GM13977 (cell line): ENCODE measurements around the gene RTKN2.

Experiments used
- DNase-seq: peaks from one replicate; pipeline ENCODE4 v3.0.0; 2012; ENCODE audit warnings: low spot score
- in situ Hi-C: fragments of 300-500 bp; cut with MboI; formaldehyde crosslinking; loops from one replicate; pipeline ENCODE4 v1.12.0; 2022; ENCODE audit warnings: low sequenced_read_pairs, low pct_unique_long_range_greater_than_20kb, mixed read lengths, inconsistent platforms; ENCODE audit not compliant: unreplicated experiment
- TF ChIP-seq, protein P1 (sequence below): IDR thresholded peaks from 2 replicates; pipeline ENCODE4 v1.5.1; 2012; ENCODE audit warnings: mild to moderate bottlenecking, control low read depth; ENCODE audit not compliant: insufficient read depth; ENCODE audit errors: extremely low read depth, missing control alignments

The RTKN2 gene

DNA sequence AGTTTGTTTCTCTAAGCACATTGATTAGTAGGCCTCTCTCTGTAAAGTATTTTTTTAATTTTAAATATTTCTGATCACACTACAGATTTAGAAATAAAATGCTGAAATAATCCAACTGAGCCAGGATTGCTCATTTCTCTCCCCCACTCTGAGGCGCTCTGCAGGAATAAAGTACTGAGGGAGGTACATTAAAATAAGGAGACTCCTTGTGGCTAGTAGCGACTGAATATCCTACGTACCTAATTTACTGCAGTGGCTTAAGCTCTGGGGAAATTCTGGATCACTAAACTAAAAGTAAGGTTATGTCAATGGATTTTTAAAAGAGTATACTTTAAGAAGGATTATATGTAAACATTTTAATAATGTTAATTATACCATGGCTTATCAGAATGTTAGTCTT lies 75.2 kb downstream of the RTKN2 start:
- TF ChIP-seq, protein P1, sequence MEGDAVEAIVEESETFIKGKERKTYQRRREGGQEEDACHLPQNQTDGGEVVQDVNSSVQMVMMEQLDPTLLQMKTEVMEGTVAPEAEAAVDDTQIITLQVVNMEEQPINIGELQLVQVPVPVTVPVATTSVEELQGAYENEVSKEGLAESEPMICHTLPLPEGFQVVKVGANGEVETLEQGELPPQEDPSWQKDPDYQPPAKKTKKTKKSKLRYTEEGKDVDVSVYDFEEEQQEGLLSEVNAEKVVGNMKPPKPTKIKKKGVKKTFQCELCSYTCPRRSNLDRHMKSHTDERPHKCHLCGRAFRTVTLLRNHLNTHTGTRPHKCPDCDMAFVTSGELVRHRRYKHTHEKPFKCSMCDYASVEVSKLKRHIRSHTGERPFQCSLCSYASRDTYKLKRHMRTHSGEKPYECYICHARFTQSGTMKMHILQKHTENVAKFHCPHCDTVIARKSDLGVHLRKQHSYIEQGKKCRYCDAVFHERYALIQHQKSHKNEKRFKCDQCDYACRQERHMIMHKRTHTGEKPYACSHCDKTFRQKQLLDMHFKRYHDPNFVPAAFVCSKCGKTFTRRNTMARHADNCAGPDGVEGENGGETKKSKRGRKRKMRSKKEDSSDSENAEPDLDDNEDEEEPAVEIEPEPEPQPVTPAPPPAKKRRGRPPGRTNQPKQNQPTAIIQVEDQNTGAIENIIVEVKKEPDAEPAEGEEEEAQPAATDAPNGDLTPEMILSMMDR = no peak
- no peak for DNase-seq
- in situ Hi-C loops = no loop called here

DNA sequence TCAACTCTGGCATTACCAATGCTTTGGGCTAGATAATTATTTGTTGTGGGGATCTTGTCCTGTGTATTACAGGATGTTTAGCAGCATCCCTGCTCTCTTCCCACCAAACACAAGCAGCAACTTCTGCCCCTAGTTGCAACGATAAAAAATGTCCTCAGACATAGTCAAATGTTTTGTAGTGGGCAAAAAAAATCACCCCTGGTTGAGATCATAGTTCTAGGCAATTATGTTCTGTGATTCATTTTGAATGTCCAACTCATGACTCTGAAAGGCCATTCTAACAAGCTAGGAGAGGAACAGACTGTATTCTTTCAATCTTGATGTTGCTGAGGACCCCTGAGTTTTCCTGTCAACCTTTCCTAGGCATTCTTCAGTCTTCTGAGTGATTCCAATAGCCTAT lies 79.5 kb downstream of the RTKN2 start:
- no peak for DNase-seq

DNA sequence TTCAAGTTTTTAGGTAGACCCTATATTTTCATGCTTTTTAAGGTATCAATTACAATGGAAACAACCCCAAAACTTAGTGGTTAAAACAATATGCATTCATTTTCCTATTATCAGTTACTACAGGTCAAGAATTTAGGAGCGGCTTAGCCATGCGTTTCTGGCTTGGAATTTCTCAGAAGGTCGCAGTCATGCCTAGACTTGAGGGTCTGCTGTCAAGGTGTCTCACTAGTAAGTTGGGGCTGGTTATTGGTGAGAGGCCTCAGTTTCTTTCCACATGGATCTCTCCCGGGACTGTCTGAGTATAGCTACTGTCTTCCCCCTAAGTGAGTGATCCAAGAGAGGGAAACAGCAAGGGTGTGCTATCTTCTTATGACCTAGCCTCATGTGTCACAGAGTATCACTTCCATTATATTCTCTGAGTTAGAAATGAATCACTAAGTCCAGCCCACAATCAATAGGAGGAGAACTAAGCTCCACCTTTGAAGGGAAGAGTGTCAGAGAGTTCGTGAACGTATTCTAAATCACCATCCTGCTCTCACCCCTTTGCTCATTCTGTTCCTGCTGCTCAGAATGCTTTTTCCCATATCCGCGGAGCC lies 80.5 kb downstream of the RTKN2 start:
- TF ChIP-seq, protein P1 = no peak
- DNase-seq = no peak
- in situ Hi-C loops = no loop called here

More for the DNA sequence above, 79.5 kb downstream of the RTKN2 start:
- in situ Hi-C loops = no loop called here
- TF ChIP-seq, protein P1 = no peak

DNA sequence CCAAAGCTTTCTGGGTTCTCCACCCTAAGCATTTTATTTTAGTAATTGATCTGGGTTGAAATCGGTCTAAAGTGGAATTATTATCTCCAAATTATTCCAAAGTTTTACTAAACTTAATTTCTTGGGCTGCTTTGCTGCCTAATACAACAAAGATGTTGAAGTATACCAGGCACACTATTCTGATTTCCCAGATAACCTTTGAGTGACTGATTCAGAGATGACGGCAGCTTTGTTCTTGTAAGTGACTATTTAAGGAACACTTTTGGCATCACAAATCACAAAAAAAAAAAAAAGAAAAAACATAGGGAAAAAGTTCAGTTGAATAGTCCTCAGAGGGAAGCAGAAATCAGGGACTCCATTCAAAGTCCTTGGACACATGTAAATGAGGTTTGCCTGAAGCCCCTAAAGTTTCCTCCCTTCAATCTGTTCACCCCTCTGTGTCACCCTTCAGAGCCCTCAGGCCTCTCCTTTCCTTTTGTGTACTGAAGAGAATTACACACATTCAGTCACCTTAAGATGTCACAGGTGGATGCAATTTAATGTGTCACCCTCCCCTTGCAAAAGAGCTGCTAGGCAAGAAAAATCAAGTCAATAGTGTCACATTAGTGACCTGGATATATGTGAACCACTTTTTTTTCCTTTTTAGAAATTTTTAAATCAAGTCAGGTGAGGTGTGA lies 81.5 kb downstream of the RTKN2 start:
- in situ Hi-C loops = no loop called here
- no peak for DNase-seq
- TF ChIP-seq, protein P1 = no peak

DNA sequence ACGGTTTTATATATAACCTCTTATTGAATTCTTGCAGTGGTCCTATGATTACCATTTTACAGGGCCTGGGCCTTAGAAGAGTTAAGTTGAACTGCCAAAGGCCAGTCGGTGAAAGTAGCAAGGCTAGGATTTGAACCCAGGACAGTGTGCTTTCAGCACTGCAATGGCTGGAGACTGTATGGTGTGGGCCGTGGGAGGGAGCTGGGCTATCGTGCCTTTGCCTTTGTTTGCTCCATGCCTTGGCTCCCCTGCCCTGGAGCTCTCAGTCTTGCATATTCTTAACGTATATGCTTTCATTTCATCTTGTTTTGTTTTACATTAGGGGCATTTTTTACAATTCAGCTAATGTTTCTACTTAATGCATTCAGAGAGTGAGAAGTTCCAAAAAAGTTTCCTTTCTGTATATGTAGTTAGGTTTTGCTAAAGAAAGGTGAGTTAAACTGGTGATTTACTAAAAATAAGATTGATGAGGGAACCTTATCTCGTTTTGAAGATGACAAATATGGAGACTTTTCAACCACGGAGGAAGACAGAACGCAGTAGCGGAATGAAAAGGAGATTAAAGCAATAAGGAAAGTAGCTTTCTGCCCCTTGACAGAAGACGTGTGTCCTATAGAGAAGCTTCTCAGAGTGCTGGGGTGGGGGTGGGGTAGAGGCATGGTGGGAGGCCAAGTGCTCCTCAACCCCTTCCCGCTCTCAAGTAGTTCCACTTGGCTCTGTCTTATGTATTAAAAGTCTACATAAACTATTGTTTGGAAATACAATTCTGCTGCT lies 82.5 kb downstream of the RTKN2 start:
- peak; percentile 30 for DNase-seq
- in situ Hi-C loops = no loop called here

DNA sequence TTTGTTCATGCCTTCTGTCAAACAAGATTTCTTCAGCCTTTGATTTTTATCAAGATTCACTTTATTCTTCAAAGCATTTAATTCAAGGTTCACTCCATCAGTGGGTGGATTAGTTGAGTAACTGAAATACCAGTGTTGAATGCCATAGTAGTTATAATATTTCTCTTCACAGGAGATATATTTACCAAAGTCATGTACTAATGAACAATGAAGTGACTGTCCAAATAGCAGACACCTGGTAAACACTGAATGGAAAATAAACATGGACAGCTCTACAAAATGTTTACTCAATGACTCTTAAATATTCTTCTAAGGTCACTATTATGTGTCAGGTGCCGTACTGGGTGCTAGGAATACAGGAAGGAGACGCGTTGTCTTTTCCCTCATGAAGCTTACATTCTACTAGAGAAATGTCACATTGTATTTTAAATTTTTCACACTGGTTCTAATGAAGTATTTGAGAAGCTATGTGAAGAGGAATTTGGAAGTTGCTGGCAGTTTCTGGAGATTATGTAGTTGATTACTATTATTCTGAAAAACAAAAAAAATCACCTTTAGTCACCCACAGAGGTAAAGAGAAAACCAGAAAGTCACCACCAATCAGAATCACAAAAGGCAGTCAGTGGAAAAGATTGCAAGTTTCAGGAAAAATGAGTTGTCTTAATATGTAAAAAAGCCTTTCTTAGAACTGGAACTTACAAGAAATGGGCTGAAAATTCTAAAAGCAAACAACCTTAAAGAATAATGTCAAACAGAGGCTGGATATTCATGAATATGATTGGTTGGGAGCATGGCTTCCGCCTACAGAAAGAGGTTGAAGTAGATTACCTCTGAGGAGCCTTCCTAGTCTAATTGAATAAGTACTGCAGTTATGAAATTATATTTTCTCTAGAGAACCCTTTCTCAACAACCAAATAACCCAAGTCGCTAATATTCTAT lies 84.5 kb downstream of the RTKN2 start:
- TF ChIP-seq, protein P1 = no peak
- in situ Hi-C loops = no loop called here
- no peak for DNase-seq

More for the DNA sequence above, 82.5 kb downstream of the RTKN2 start:
- TF ChIP-seq, protein P1 = no peak
